ENCODE data around the gene MROH2B.

The MROH2B gene

GRCh38 chr5:41003670-41004376 lies 67.3 kb downstream of the MROH2B start:
- H3K27me3 ChIP-seq (ENCODE audit: insufficient read depth, poor library complexity, severe bottlenecking), result no peaks in the 10 kb centered on the region
- TF ChIP-seq GABPA (IDR thresholded peaks at IDR 0.05; ENCODE audit: low read depth), result no peak
- TF ChIP-seq CTCF (IDR thresholded peaks at IDR 0.05; ENCODE audit: insufficient read depth, low read length), result no peak
- TF ChIP-seq SPI1 (IDR thresholded peaks at IDR 0.05; ENCODE audit: borderline replicate concordance, low read depth), result no peak
- no peak for TF ChIP-seq POLR2AphosphoS5 (IDR thresholded peaks at IDR 0.05; ENCODE audit: low read depth)
- TF ChIP-seq REST (IDR thresholded peaks at IDR 0.05; ENCODE audit: insufficient replicate concordance, low read depth), result no peak
- no peak overlapping the region for H3K4me3 ChIP-seq (replicated peaks; ENCODE audit: insufficient read depth, low read length)
- DNase-seq (ENCODE audit: low read depth in 1 of 2, low spot score in 1 of 2), result no peak
- no peak overlapping the region for H3K27ac ChIP-seq (replicated peaks)

GRCh38 chr5:40999966-41000365 lies 71.2 kb downstream of the MROH2B start:
- Histone ChIP-seq H3K27ac (replicated peaks) (no peak overlapping the region), H3K4me3 (replicated peaks; ENCODE audit: insufficient read depth, low read length) (no peak overlapping the region), H3K27me3 (ENCODE audit: insufficient read depth, poor library complexity, severe bottlenecking) (no peaks in the 10 kb centered on the region)
- no peak for DNase-seq (ENCODE audit: low read depth in 1 of 2, low spot score in 1 of 2)
- no peak for TF ChIP-seq CTCF (IDR thresholded peaks at IDR 0.05; ENCODE audit: insufficient read depth, low read length)
- no peak for TF ChIP-seq REST (IDR thresholded peaks at IDR 0.05; ENCODE audit: insufficient replicate concordance, low read depth)
- TF ChIP-seq SPI1 (IDR thresholded peaks at IDR 0.05; ENCODE audit: borderline replicate concordance, low read depth), result no peak
- no peak for TF ChIP-seq POLR2AphosphoS5 (IDR thresholded peaks at IDR 0.05; ENCODE audit: low read depth)
- TF ChIP-seq GABPA (IDR thresholded peaks at IDR 0.05; ENCODE audit: low read depth), result no peak

GRCh38 chr5:40999142-40999541 lies 72.0 kb downstream of the MROH2B start:
- TF ChIP-seq GABPA (IDR thresholded peaks at IDR 0.05; ENCODE audit: low read depth) (no peak), SPI1 (IDR thresholded peaks at IDR 0.05; ENCODE audit: borderline replicate concordance, low read depth) (no peak), REST (IDR thresholded peaks at IDR 0.05; ENCODE audit: insufficient replicate concordance, low read depth) (no peak), POLR2AphosphoS5 (IDR thresholded peaks at IDR 0.05; ENCODE audit: low read depth) (no peak), CTCF (IDR thresholded peaks at IDR 0.05; ENCODE audit: insufficient read depth, low read length) (no peak)
- Histone ChIP-seq H3K4me3 (replicated peaks; ENCODE audit: insufficient read depth, low read length) (no peak overlapping the region), H3K27me3 (ENCODE audit: insufficient read depth, poor library complexity, severe bottlenecking) (no peaks in the 10 kb centered on the region), H3K27ac (replicated peaks) (no peak overlapping the region)
- DNase-seq (ENCODE audit: low read depth in 1 of 2, low spot score in 1 of 2), result no peak
